Retinal pigment epithelial cell (primary cell): ENCODE results near the gene RTF2.
"Not testable (repeated sequence)": the region's sequence is repeated elsewhere in the genome, so short reads cannot be mapped to it uniquely, and the experiment has no call there.

ENCODE experiments used
- DNase-seq: peaks from one replicate; pipeline ENCODE4 v3.0.0-alpha.2; 2010; ENCODE audit warnings: low read depth
- H3K4me3 ChIP-seq: 2 replicates; pipeline ENCODE4 v1.5.1; 2011; ENCODE audit warnings: mild to moderate bottlenecking, low read length, control low read depth, moderate library complexity
- CTCF ChIP-seq: conservative IDR thresholded peaks from 2 replicates; pipeline ENCODE4 v1.5.1; 2011; ENCODE audit warnings: low read depth, low read length, control low read depth, inconsistent platforms

RTF2 gene

GRCh38 chr20:56519551-56519950, 51.1 kb downstream of the RTF2 start:
- H3K4me3 ChIP-seq: no peak overlapping the region
- TF ChIP-seq CTCF: no peak
- no peak for DNase-seq

- no peak for TF ChIP-seq CTCF
- DNase-seq: no peak
- H3K4me3 ChIP-seq: no peak overlapping the region
These were observed 51.8 kb downstream of the RTF2 start for GRCh38 chr20:56520180-56520579.

GRCh38 chr20:56520746-56521354, 52.4 kb downstream of the RTF2 start:
- not testable (repeated sequence) for DNase-seq, H3K4me3 ChIP-seq

- no peak overlapping the region for H3K4me3 ChIP-seq
- TF ChIP-seq CTCF: no peak
- DNase-seq: no peak
These were observed 53.9 kb downstream of the RTF2 start for GRCh38 chr20:56522311-56522710.

- not testable (repeated sequence) for H3K4me3 ChIP-seq, DNase-seq
These were observed 56.0 kb downstream of the RTF2 start, which contains the start of gene FAM209A for GRCh38 chr20:56524444-56524843. Gene FAM209A (plus strand): TSS chr20:56524744. CDS start chr20:56524809, 65 bp downstream.

- DNase-seq: no peak
- TF ChIP-seq CTCF: no peak
- no peak overlapping the region for H3K4me3 ChIP-seq
These were observed 59.1 kb downstream of the RTF2 start for GRCh38 chr20:56527521-56527920.

GRCh38 chr20:56532946-56533345, 64.5 kb downstream of the RTF2 start, which contains the start of gene FAM209B:
Gene FAM209B (plus strand): TSS chr20:56533246. CDS start chr20:56533342, 96 bp downstream.
- not testable (repeated sequence) for H3K4me3 ChIP-seq, DNase-seq

- no peak overlapping the region for H3K4me3 ChIP-seq
- DNase-seq: no peak
- TF ChIP-seq CTCF: no peak
These were observed 69.6 kb downstream of the RTF2 start for GRCh38 chr20:56537997-56538396.

GRCh38 chr20:56540415-56540814, 72.0 kb downstream of the RTF2 start:
- no peak for TF ChIP-seq CTCF
- no peak overlapping the region for H3K4me3 ChIP-seq
- no peak for DNase-seq
